Measurements from ENCODE around the gene MARS2. TPM values are rescaled to one million over a fixed set of nuclear protein-coding genes. Genes with fewer than 3 reads are reported as not detected.
"Not testable (repeated sequence)": the region's sequence is repeated elsewhere in the genome, so short reads cannot be mapped to it uniquely, and the experiment has no call there.

MARS2 gene
- total RNA-seq, 3 donors from 2014 or later = 7.7 to 11.2 (median 10.3) TPM

- intact Hi-C loops (cut with DNase I, micrococcal nuclease) = no loop called here
- no peak overlapping the region for H3K4me3 ChIP-seq
- TF ChIP-seq CTCF (IDR thresholded peaks at IDR 0.05) = no peak
- H3K4me1 ChIP-seq (ENCODE audit: low read depth) = peaks cover 12% of the 10 kb centered on the region
- H3K9me3 ChIP-seq = no peaks in the 10 kb centered on the region
- DNase-seq (no peak), ATAC-seq (no peak)
- H3K36me3 ChIP-seq (ENCODE audit: low read depth) = no peaks in the 10 kb centered on the region
Observed at GRCh38 chr2:197708331-197708730, 3.2 kb downstream of the MARS2 start.

GRCh38 chr2:197709140-197709539 lies 4.0 kb downstream of the MARS2 start:
- H3K36me3 ChIP-seq (ENCODE audit: low read depth); ATAC-seq; H3K4me3 ChIP-seq; H3K9me3 ChIP-seq; intact Hi-C loops (cut with DNase I, micrococcal nuclease); DNase-seq: not testable (repeated sequence)
- H3K4me1 ChIP-seq (ENCODE audit: low read depth) = peaks cover 12% of the 10 kb centered on the region

- ATAC-seq = no peak
Observed at GRCh38 chr2:197710424-197711042, 5.4 kb downstream of the MARS2 start.

GRCh38 chr2:197711578-197711977 lies 6.4 kb downstream of the MARS2 start:
- no peaks in the 10 kb centered on the region for H3K36me3 ChIP-seq (ENCODE audit: low read depth)
- no peak for TF ChIP-seq CTCF (IDR thresholded peaks at IDR 0.05)
- no peaks in the 10 kb centered on the region for H3K9me3 ChIP-seq
- ATAC-seq = no peak
- intact Hi-C loops (cut with DNase I, micrococcal nuclease) = no loop called here
- no peak overlapping the region for H3K4me3 ChIP-seq
- DNase-seq = no peak
- H3K4me1 ChIP-seq (ENCODE audit: low read depth) = peaks cover 9% of the 10 kb centered on the region

More at GRCh38 chr2:197710424-197711042, 5.4 kb downstream of the MARS2 start:
- no peak overlapping the region for H3K4me3 ChIP-seq
- H3K36me3 ChIP-seq (ENCODE audit: low read depth) = no peaks in the 10 kb centered on the region
- H3K9me3 ChIP-seq = no peaks in the 10 kb centered on the region
- intact Hi-C loops (cut with DNase I, micrococcal nuclease) = no loop called here
- peaks cover 12% of the 10 kb centered on the region for H3K4me1 ChIP-seq (ENCODE audit: low read depth)
- no peak for DNase-seq
- TF ChIP-seq CTCF (IDR thresholded peaks at IDR 0.05) = no peak

GRCh38 chr2:197713271-197713670 lies 8.1 kb downstream of the MARS2 start:
- DNase-seq (no peak), ATAC-seq (peak; percentile 39)
- no peaks in the 10 kb centered on the region for H3K36me3 ChIP-seq (ENCODE audit: low read depth)
- no peaks in the 10 kb centered on the region for H3K4me1 ChIP-seq (ENCODE audit: low read depth)
- no peak for TF ChIP-seq CTCF (IDR thresholded peaks at IDR 0.05)
- H3K4me3 ChIP-seq = no peak overlapping the region
- H3K9me3 ChIP-seq = no peaks in the 10 kb centered on the region
- intact Hi-C loops (cut with DNase I, micrococcal nuclease) = no loop called here

GRCh38 chr2:197717863-197718262 lies 12.7 kb downstream of the MARS2 start:
- Histone ChIP-seq H3K4me1 (ENCODE audit: low read depth) (no peaks in the 10 kb centered on the region), H3K36me3 (ENCODE audit: low read depth) (no peaks in the 10 kb centered on the region), H3K9me3 (no peaks in the 10 kb centered on the region), H3K4me3 (no peak overlapping the region)
- no peak for TF ChIP-seq CTCF (IDR thresholded peaks at IDR 0.05)
- intact Hi-C loops (cut with DNase I, micrococcal nuclease) = no loop called here
- no peak for ATAC-seq
- no peak for DNase-seq
